GM23338 (cell line): ENCODE data around the gene RPL37. TPM values are rescaled to one million over a fixed set of nuclear protein-coding genes. Genes with fewer than 3 reads are reported as not detected.

Source experiments
- ATAC-seq: fragments of 200-7000 bp; cut with Tn5 transposase; 3 replicates; pipeline ENCODE4 v1.9.1; 2020
- DNase-seq: peaks from one replicate; pipeline ENCODE4 v3.0.0-alpha.2; 2015; ENCODE audit warnings: low spot score
- H2AFZ ChIP-seq: fragments of 200-600 bp; sonication (generic); 2 replicates; pipeline ENCODE4 v1.8.0; 2016; ENCODE audit warnings: antibody characterized with exemption, mild to moderate bottlenecking, moderate library complexity
- H3F3A ChIP-seq: fragments of 200-600 bp; sonication (generic); replicated peaks from 2 replicates; pipeline ENCODE4 v1.8.0; 2017; ENCODE audit warnings: antibody characterized with exemption, mixed run types, low read depth
- H3K27ac ChIP-seq: fragments of 200-600 bp; sonication (generic); 2 replicates; pipeline ENCODE4 v1.6.1; 2016; ENCODE audit warnings: low read depth
- H3K27me3 ChIP-seq: fragments of 200-600 bp; sonication (generic); 2 replicates; pipeline ENCODE4 v1.8.0; 2016; ENCODE audit warnings: mild to moderate bottlenecking, mixed run types, moderate library complexity; ENCODE audit not compliant: insufficient read depth
- H3K36me3 ChIP-seq: fragments of 200-600 bp; sonication (generic); 2 replicates; pipeline ENCODE4 v1.8.0; 2016; ENCODE audit warnings: mild to moderate bottlenecking; ENCODE audit not compliant: insufficient read depth
- H3K4me1 ChIP-seq: fragments of 200-600 bp; sonication (generic); 2 replicates; pipeline ENCODE4 v1.8.0; 2016; ENCODE audit warnings: mild to moderate bottlenecking, moderate library complexity; ENCODE audit not compliant: insufficient read depth
- H3K4me2 ChIP-seq: fragments of 200-600 bp; sonication (generic); 2 replicates; pipeline ENCODE4 v1.7.1; 2017; ENCODE audit warnings: mixed run types
- H3K4me3 ChIP-seq: fragments of 200-600 bp; sonication (generic); 2 replicates; pipeline ENCODE4 v1.6.1; 2016; ENCODE audit warnings: mixed run types
- H3K79me2 ChIP-seq: fragments of 200-600 bp; sonication (generic); replicated peaks from 2 replicates; pipeline ENCODE4 v1.8.0; 2017; ENCODE audit warnings: mild to moderate bottlenecking; ENCODE audit not compliant: insufficient read depth
- H3K9me2 ChIP-seq: fragments of 200-600 bp; sonication (generic); 2 replicates; pipeline ENCODE4 v1.8.0; 2017; ENCODE audit not compliant: insufficient read depth
- H4K20me1 ChIP-seq: fragments of 200-600 bp; sonication (generic); replicated peaks from 2 replicates; pipeline ENCODE4 v1.8.0; 2017; ENCODE audit warnings: mild to moderate bottlenecking; ENCODE audit not compliant: insufficient read depth
- H3K27ac Mint-ChIP-seq: 2 replicates; pipeline ENCODE4 v1.8.0; 2020; ENCODE audit warnings: inconsistent platforms, mild to moderate bottlenecking, moderate library complexity, mixed read lengths
- H3K27me3 Mint-ChIP-seq: 3 replicates; pipeline ENCODE4 v1.8.0; 2022; ENCODE audit warnings: low read depth, mild to moderate bottlenecking, moderate library complexity, mixed read lengths, inconsistent platforms; ENCODE audit not compliant: insufficient read depth, poor library complexity
- H3K36me3 Mint-ChIP-seq: 3 replicates; pipeline ENCODE4 v1.8.0; 2021; ENCODE audit warnings: low read depth, mild to moderate bottlenecking, inconsistent platforms, moderate library complexity, mixed read lengths
- H3K4me1 Mint-ChIP-seq: 3 replicates; pipeline ENCODE4 v1.8.0; 2020; ENCODE audit warnings: mild to moderate bottlenecking, inconsistent platforms, mixed read lengths
- H3K4me3 Mint-ChIP-seq: 3 replicates; pipeline ENCODE4 v1.8.0; 2021; ENCODE audit warnings: moderate library complexity, mild to moderate bottlenecking, inconsistent platforms, mixed read lengths
- H3K9me3 Mint-ChIP-seq: 3 replicates; pipeline ENCODE4 v1.8.0; 2020; ENCODE audit warnings: moderate library complexity, mild to moderate bottlenecking, inconsistent platforms, mixed read lengths
- CREB1 ChIP-seq: fragments of 250-450 bp; sonication (Bioruptor Pico); IDR thresholded peaks from 2 replicates; pipeline ENCODE4 v1.5.0; 2020; ENCODE audit warnings: low read depth, mild to moderate bottlenecking, moderate library complexity
- EZH2 ChIP-seq: fragments of 200-600 bp; sonication (generic); IDR thresholded peaks from one replicate; pipeline ENCODE4 v1.8.0; 2017; ENCODE audit warnings: antibody characterized with exemption, mild to moderate bottlenecking, low read depth; ENCODE audit not compliant: unreplicated experiment
- EZH2phosphoT487 ChIP-seq: fragments of 200-600 bp; sonication (generic); IDR thresholded peaks from one replicate; pipeline ENCODE4 v1.8.1; 2018; ENCODE audit warnings: antibody characterized with exemption; ENCODE audit not compliant: unreplicated experiment
- JUNB ChIP-seq: IDR thresholded peaks from one replicate; pipeline ENCODE4 v1.6.1; 2016; ENCODE audit warnings: antibody characterized with exemption; ENCODE audit not compliant: unreplicated experiment
- REST ChIP-seq: IDR thresholded peaks from one replicate; pipeline ENCODE4 v1.6.1; 2018; ENCODE audit warnings: antibody characterized with exemption; ENCODE audit not compliant: unreplicated experiment
- STAT1 ChIP-seq: IDR thresholded peaks from one replicate; pipeline ENCODE4 v1.6.1; 2016; ENCODE audit warnings: antibody characterized with exemption; ENCODE audit not compliant: unreplicated experiment
- ZNF331 ChIP-seq: fragments of 250-450 bp; sonication (Bioruptor Pico); IDR thresholded peaks from 2 replicates; pipeline ENCODE4 v1.5.0; 2020; ENCODE audit warnings: low read depth, mild to moderate bottlenecking, moderate library complexity
- ZNF462 ChIP-seq: fragments of 250-450 bp; sonication (Bioruptor Pico); IDR thresholded peaks from 2 replicates; pipeline ENCODE4 v1.5.0; 2020; ENCODE audit warnings: mild to moderate bottlenecking, moderate library complexity
- polyA plus RNA-seq: library from polyadenylated mRNA; unstranded; fragments of >200 nt; fragmentation: Nextera tagmentation; extraction: Ambion mirVana; gene quantifications from 2 replicates; pipeline ENCODE4 v1.2.1, GENCODE V29; 2016
- total RNA-seq: library from RNA; depleted of rRNA; stranded (reverse); fragments of >200 nt; shearing (Covaris generic); gene quantifications from 2 replicates; pipeline ENCODE4 v1.2.3, GENCODE V29; 2014
- TF ChIP-seq, protein P1 (sequence below), 2 experiments: fragments of 200-600 bp in 1 of 2; sonication (generic) in 1 of 2; conservative IDR thresholded peaks; 2 replicates each; pipeline versions ENCODE4 v1.5.1 to v1.6.1; 2016 to 2017; ENCODE audit warnings: antibody characterized with exemption in 2 of 2, low read depth in 2 of 2, mild to moderate bottlenecking in 2 of 2, moderate library complexity in 1 of 2

The RPL37 gene
- total and polyA plus RNA-seq, 2 experiments from 2014 or later, result 104 to 3,283 TPM

GRCh38 chr5:40877371-40877988, 42.5 kb upstream of the RPL37 start:
- H3K4me1 Mint-ChIP-seq, result no peaks in the 10 kb centered on the region
- Histone ChIP-seq H3K36me3 (0 out of 2 replicates have a peak, but pooled peaks cover 3% of the 10 kb centered on the region), H2AFZ (no peak overlapping the region), H3K4me1 (no peaks in the 10 kb centered on the region), H4K20me1 (no peaks in the 10 kb centered on the region), H3K4me2 (no peak overlapping the region), H3K79me2 (no peaks in the 10 kb centered on the region), H3F3A (no peaks in the 10 kb centered on the region), H3K27me3 (no peaks in the 10 kb centered on the region), H3K27ac (no peak overlapping the region), H3K4me3 (no peak overlapping the region), H3K9me2 (no peaks in the 10 kb centered on the region)
- no peak for DNase-seq
- no peak for TF ChIP-seq JUNB
- peaks cover 20% of the 10 kb centered on the region for H3K36me3 Mint-ChIP-seq
- ATAC-seq, result no peak
- no peak overlapping the region for H3K27ac Mint-ChIP-seq
- H3K9me3 Mint-ChIP-seq, result peaks cover 33% of the 10 kb centered on the region
- no peak overlapping the region for H3K4me3 Mint-ChIP-seq
- peaks cover 7% of the 10 kb centered on the region for H3K27me3 Mint-ChIP-seq

- Histone ChIP-seq H3K4me2 (no peak overlapping the region), H3K36me3 (no peaks in the 10 kb centered on the region), H3K9me2 (no peaks in the 10 kb centered on the region), H2AFZ (no peak overlapping the region), H3K4me3 (no peak overlapping the region), H3K27ac (no peak overlapping the region), H3F3A (no peaks in the 10 kb centered on the region), H3K4me1 (0 out of 2 replicates have a peak, but pooled peaks cover 1% of the 10 kb centered on the region), H3K27me3 (no peaks in the 10 kb centered on the region), H4K20me1 (no peaks in the 10 kb centered on the region), H3K79me2 (no peaks in the 10 kb centered on the region)
- peaks cover 17% of the 10 kb centered on the region for H3K36me3 Mint-ChIP-seq
- no peak overlapping the region for H3K27ac Mint-ChIP-seq
- peaks cover 27% of the 10 kb centered on the region for H3K9me3 Mint-ChIP-seq
- DNase-seq, result no peak
- H3K27me3 Mint-ChIP-seq, result peaks cover 4% of the 10 kb centered on the region
- no peak for ATAC-seq
- peaks cover 4% of the 10 kb centered on the region for H3K4me1 Mint-ChIP-seq
- no peak overlapping the region for H3K4me3 Mint-ChIP-seq
- TF ChIP-seq STAT1, result no peak
- TF ChIP-seq EZH2, result no peak
- no peak for TF ChIP-seq CREB1 (CRISPR knock-in tag)
- TF ChIP-seq, protein P1, sequence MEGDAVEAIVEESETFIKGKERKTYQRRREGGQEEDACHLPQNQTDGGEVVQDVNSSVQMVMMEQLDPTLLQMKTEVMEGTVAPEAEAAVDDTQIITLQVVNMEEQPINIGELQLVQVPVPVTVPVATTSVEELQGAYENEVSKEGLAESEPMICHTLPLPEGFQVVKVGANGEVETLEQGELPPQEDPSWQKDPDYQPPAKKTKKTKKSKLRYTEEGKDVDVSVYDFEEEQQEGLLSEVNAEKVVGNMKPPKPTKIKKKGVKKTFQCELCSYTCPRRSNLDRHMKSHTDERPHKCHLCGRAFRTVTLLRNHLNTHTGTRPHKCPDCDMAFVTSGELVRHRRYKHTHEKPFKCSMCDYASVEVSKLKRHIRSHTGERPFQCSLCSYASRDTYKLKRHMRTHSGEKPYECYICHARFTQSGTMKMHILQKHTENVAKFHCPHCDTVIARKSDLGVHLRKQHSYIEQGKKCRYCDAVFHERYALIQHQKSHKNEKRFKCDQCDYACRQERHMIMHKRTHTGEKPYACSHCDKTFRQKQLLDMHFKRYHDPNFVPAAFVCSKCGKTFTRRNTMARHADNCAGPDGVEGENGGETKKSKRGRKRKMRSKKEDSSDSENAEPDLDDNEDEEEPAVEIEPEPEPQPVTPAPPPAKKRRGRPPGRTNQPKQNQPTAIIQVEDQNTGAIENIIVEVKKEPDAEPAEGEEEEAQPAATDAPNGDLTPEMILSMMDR (conservative IDR thresholded peaks at IDR 0.05; ENCODE audit: low read depth in 2 of 2), result no peak
- no peak for TF ChIP-seq ZNF462 (CRISPR knock-in tag)
- no peak for TF ChIP-seq ZNF331 (CRISPR knock-in tag)
- no peak for TF ChIP-seq REST
- no peak for TF ChIP-seq EZH2phosphoT487
These were observed 40.9 kb upstream of the RPL37 start for GRCh38 chr5:40875958-40876357.
